ENCODE data around the gene CYP2R1.
"Not testable (repeated sequence)": the region's sequence is repeated elsewhere in the genome, so short reads cannot be mapped to it uniquely, and the experiment has no call there.

CYP2R1 gene

DNA sequence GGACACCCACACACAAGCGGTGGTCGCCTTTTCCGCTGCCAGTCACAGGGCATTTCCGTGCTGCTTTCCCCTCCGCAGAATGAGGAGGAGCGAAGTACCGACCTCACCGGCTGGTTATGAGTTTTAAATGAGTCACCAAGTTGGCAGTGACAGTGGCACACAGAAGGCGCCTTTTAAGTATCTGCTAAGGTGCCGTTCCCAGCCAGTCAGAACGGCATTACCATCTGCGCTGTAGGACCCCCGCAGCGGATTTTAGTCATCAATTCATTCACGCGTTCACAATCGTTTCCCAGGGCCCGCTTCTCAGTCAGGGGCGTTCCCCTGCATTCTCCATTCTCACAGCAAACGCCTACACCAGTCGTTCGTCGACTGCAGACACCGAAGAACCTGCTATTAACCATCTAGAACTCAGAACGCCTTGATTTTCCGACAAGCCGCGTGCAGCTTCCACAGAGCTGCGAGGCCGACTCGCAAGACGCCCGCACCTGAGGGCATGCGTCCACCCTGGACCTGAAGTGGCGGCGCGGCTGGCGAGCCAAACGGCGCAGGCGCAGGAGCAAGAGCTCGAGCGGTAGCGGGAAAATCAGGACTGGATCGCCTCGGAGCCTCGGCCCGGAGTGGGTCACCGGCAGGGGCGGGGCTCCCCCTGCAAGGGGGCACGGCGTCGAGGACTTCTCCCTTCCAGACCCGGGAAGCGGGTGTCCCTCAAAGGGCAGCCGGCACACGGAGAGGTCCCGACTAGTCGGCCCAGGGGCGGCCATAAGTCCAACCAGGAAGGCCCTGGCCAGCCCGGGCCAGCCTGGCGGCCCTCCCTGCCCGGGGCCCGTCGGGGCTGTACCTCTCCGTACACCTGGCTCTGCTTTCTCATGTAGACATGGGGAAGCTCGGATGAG, 642 bp downstream of the CYP2R1 start:
- peak; percentile 83 for DNase-seq

DNA sequence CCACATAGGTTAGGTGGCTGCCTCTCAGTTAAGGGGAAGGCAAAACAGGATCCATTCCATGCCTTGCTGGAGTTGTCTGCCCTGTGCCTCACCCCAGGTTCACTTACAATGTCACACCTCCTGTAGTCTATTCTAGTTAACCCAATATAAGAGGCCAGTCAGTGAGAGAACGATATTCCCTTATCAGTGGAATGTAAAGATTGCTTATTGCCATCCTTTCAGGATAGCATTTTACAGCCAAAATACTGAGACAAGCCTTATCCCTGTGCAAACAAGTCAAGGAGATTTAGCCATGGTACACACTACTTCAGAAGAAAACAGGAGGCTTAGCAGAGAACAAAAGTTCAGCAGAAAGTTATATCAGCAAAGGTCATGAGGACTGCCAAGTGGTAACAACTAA, 5.5 kb downstream of the CYP2R1 start:
- DNase-seq = no peak

DNA sequence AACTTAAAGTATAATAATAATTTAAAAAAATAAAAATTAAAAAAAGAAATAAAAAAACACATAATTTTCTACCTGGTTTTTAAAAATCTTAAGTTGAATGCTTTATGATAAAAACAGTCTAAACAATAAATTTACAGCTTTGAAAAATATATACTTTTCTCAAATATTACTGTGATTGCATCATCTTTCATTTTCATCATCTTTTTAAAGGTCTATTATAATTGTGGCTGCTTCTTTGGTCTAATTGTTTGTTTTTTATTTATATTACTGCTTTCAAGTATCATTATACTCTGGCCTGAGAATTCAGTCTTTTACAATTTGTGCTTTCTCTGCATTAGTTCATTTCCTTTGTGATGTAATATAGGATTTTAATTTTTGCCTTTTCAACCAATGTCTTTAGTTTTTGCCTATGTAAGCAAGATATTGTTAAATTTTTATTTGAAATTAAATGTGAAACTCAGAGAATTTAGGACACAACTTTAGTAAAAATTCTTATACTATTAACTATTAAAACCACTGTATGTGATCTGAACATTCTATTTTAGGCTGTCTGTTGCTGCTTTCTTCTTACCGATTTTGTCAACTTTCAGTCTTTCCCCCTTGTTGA, 7.3 kb downstream of the CYP2R1 start:
- no peak for DNase-seq

DNA sequence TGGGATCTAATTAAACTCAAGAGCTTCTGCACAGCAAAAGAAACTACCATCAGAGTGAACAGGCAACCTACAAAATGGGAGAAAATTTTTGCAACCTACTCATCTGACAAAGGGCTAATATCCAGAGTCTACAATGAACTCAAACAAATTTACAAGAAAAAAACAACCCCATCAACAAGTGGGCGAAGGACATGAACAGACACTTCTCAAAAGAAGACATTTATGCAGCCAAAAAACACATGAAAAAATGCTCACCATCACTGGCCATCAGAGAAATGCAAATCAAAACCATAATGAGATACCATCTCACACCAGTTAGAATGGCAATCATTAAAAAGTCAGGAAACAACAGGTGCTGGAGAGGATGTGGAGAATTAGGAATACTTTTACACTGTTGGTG, 8.3 kb downstream of the CYP2R1 start:
- not testable (repeated sequence) for DNase-seq

DNA sequence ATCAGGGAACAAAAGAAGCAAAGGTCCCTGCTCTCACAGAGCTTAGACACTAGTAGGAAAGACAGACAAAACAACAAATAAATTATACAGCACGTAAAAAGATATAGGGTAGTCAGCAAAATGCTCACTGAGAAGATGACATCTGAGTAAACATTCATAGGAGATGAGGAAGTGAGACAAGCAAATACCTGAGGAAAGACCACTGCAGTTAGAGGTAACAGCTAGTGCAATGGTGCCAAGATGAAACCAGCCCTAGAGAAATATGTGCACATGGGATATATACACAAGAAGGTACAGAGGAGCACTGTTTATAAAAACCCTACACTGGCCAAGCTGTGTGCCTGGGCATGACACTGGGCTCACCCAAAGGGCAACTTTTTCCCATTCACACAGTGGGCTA, 9.8 kb downstream of the CYP2R1 start:
- DNase-seq = no peak

DNA sequence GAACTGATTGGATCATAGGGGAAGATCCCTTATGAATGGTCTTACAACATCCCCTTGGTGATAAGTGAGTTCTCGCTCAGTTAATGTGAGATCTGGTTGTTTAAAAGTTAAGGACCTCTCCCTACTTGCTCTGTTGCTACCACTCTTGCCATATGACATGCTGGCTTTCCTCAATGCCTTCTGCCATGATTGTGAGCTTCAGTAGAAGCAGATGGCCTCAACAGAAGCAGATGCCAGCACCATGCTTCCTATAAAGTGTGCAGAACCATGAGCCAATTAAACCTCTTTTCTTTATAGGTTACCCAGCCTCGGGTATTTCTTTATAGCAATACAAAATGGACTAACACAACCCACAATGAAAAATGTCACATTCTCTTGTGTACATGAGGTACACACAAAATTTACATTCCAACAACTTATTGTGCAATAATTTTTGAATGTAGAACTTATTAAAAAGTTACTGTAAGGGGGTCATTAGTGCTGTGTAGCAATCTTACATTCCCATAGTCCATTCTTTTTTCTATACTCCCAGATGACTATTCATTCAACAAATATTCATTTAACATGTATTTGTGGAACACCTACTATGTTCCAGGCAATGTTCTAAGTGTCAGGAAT, 10.3 kb downstream of the CYP2R1 start:
- no peak for DNase-seq

DNA sequence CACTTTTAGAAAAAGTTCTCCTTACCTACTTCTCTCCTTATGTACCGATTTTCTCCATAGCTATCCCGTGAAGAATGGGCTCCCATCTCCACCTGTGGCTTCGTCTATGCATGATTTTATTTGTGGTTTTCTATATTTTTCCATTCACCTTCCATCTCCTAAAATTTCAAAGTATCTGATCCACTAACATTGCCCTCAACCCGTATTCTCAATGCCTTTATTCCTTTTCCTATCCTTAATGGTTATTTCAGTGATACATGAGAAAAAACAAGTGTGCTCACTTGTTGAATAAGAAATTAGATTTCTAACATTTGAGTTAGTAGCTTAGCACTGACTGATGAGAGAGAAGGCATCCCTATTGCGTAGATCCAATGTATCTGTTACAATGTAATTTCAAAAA, 16.9 kb downstream of the CYP2R1 start:
- DNase-seq = no peak

DNA sequence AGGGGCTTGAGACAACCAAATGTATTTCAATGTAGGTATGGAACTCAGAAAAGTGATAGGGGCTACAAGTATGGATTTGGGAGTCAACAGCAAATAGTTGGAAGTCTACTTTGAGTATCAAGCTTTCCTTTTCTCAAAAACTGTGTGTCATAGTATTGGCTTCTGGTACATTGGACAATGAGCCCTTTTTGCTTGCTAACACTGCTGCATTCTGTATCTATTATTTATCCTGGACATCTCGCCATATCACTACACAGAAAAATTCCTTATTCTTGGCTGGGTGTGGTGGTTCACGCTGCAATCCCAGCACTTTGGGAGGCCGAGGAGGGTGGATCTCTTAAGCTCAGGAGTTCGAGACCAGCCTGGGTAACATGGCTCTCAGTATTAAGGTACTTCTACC, 18.4 kb downstream of the CYP2R1 start:
- DNase-seq = no peak

DNA sequence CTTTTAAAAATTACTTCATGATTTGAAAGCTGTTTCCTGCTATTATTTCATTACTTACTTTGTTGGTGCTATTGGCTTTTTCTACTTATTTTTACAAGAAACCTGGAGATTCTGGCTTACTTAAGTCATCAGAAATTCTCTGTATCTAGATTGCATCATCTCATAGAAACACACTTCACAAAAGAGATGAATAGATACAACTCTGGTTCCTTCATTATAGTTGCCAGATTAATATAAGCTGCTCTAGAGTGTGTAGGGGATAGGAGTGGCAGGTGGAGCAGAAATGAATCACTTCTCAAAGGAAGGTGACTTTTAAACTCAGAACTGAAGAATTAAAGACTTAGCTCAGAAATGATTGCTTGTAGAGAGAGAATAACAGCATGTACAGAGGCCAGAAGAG, 20.0 kb downstream of the CYP2R1 start:
- no peak for DNase-seq

DNA sequence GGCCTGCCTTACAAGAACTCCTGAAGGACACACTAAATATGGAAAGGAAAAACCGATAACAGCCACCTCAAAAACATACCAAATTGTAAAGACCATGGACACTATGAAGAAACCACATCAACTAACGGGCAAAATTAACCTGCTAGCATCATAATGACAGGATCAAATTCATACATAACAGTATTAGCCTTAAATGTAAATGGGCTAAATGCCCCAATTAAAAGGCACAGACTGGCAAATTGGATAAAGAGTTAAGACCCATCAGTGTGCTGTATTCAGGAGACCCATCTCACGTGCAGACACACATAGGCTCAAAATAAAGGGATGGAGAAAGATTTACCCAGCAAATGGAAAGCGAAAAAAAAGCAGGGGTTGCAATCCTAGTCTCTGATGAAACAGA, 28.3 kb downstream of the CYP2R1 start:
- DNase-seq = not testable (repeated sequence)

DNA sequence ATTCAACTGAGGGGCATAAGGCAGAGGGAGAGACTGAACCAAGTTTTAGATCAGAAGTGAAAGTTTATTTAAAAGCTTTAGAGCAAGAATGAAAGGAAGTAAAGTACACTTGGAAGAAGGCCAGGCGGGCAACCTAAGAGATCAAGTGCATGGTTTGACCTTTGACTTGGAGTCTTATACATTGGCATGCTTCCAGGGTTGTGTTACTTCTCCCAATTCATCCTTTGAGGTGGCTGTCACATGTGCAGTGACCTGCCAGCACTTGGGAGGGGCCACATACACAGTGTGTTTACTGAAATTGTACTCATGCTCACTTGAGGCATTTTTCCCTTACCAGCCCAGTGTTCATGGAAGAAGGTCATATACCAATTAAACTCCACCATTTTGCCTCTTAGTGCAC, 30.4 kb downstream of the CYP2R1 start:
- DNase-seq = no peak

DNA sequence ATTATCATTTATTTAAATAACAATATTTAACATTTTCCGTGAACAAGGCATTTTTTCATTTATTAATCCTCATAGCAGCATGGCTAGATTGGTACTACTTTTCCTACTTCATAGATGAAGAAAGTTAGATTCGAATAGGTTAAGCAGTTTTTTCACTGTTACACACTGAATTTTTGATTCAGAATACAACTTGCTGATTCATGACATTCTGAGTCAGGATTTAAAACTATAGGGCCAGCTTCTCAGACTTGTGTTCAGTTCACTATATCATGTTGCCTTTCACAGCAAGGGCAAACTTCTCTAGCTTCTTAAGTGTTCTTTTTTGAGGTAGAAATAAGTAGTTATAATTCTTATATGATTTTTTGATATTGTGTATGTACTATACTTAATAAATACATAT, 31.5 kb downstream of the CYP2R1 start:
- DNase-seq = no peak

DNA sequence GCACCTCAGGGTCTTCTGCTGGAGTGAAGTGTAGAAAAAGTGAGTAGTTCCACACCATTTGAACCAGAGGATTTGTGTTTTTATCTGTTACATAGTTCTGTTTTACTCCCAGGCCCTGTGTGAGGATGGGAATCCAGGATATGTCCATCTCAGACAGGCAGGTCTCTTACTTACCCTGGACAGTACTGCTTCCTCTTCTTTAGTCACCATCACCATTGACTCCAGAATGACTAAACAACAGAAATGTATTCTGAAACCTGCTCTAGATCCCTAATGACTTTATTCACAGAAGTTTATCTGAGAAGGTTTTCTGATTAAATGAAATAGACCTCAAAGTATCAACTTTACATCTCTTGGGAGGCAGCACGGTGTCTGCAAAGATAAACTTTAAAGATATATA, 33.6 kb downstream of the CYP2R1 start:
- DNase-seq = no peak

DNA sequence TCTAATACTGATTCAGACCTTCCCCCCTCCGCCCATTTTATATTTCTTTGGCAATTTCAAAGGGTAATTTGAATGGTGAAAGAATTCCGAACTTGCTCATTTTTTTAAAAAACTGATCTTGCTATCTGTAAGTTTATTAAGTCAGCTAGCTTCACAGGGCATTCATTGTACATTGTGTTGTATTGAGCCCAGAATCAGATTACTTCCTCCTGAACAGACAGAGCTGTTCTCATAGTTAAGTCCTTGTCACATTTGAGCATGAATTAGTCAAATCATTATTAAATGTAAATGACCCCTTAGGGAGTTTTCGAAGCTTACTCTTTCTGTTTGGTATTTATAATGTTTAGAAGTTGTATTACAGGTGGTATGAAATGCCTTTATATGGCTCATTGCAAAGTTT, 34.4 kb downstream of the CYP2R1 start:
- no peak for DNase-seq

DNA sequence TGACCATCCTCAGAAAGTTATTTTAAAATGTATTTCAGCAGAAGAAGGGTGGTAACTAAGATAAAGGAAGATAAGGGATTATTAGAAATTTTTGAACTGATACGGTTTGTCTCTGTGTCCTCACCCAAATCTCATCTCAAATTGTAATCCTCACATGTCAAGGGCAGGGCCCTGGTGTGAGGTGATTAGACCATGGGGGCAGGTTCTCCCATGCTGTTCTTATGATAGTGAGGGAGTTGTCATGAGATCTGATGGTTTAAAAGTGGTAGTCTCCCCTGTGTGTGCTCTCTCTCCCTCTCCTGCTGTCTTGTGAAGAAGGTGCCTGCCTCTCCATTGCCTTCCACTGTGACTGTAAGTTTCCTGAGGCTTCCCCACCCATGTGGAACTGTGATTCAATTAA, 36.1 kb downstream of the CYP2R1 start:
- no peak for DNase-seq

DNA sequence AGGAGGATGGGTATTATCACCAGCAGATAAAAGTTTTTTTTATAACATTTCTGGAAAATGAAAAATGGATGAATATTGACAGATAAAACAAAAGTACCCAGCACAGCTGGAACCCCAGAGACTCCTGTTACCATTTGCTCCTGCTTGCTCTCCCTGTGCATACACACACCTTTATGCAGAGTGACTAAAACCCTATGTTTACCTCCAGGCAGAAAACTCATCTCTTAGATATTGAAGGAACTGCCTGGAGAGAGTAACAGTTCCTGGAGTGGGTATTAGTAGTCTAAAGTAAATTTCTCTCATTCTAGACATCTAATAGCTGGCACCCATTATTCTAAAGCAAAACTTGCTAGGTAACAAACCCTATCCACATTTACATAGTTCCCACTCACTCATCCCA, 38.0 kb downstream of the CYP2R1 start:
- no peak for DNase-seq

DNA sequence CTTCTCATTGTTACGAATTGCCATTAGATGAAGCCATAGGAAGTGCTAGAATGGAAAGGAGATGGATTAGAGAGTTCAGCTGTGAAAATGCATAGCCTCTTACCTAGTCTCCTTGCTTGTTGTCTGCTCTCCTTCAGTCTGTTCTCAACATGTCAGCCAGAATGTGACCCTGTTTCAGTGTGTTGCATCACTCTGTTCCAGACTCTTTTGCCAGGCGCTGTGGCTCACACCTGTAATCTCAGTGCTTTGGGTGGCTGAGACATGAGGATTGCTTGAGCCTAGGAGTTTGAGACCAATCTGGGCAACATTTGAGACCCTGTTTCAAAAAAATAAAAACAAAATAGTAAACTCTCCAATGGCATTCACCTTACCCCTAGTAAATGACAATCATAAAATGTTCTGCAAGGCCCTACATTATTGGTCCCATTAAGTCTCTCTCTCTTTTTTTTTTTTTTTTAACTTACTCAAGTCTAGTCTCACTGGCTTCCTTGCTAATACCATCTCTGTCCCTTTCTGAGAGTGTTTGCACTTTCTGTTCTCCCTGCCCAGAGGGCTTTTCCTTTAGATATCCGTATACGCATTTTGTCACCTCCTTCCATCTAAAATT, 39.4 kb downstream of the CYP2R1 start:
- DNase-seq = no peak

DNA sequence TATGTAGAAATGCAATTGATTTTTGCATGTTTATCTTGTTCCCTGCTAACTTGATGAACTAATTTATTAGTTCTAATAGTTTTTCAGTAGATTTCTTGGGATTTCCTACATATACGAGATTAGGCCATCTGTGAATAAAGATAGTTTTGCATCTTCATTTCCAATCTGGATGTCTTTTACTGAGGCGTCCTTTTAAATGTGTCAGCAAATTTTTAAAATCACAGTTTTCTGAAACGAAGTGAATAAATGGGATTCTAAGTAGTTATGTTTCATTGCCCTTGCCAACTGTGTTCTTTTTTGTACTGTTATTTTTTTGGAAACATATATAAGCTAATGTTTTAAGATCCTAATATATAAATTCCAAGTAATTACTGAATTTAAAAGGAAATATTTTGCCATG, 50.0 kb downstream of the CYP2R1 start:
- DNase-seq = no peak

DNA sequence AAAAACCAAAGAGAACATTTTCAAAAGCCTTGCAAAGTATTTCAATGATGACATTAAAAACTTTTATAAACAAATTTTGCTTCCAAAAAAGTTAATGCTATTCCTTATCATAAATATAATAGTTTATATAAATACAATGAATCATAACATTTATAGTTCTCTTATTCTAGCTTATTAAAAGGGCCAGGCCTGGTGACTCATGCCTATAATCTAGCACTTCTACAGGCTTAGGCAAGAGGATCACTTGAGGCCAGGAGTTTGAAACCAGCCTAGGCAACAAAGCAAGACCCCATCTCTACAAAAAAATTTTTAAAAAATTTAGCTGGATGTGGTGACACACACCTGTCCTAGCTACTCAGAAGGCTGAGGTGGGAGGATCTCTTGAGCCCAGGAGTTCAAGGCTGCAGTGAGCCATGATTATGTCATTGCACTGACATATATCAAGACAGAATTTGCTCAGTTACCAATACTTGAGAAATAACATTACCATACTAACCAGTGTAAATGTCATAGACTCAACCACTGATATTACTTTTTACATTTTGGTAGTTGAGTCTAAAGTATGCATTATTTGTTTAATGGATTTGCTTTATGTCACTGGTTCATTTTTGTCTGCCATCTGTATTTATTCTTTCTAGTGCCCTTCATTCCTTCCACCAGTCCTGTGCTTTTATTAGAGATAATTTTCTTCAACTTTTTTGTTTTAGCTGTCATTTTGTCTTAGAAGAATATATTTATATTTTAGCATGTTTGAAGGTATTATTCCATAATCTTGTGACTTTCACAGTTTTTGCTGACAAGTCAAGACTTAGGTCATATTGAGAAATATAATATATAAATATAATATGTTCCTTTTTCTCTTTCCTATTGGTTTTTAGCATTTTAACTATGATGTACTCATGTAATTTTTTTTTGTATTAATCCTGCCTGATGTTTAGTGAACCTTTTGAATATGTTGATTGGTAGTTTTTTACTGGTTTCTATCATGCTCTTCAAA, 56.2 kb downstream of the CYP2R1 start:
- DNase-seq = no peak
